ENCODE measurements around the gene DDX3X. TPM values are rescaled to one million over a fixed set of nuclear protein-coding genes. Genes with fewer than 3 reads are reported as not detected.
"Not testable (repeated sequence)": the region's sequence is repeated elsewhere in the genome, so short reads cannot be mapped to it uniquely, and the experiment has no call there.

Gene DDX3X
- total and polyA plus RNA-seq, 2 donors (not counting 1 experiment from before 2014, with no cell fraction given) = 130 to 289 TPM

DNA sequence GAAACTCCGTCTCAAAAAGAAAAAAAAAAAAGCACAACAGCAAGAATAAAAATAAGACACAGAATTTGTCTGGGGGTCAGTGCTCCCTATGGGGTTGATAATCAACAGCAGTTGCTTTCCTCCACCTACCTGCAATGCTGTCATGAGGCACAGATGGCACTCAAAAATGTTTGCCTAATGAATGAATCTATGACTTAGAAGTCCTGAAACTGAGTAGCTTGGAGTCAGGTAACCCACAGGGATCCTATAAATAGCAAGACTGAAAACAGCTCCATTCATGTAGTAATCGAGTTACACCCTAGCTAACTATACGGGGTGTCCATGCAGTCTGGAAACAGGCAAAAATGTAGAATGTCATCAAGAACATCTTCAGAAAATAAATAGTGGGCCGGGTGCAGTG lies 19.8 kb upstream of the DDX3X start:
- Histone ChIP-seq H3K4me3 (ENCODE audit: control extremely low read depth in 1 of 5, extremely low read depth in 1 of 5, insufficient read depth in 1 of 5, low read depth in 2 of 5, low read length in 4 of 5) (no peak overlapping the region), H3K27me3 (replicated peaks in 1 of 4; ENCODE audit: control extremely low read depth in 1 of 4, control insufficient read depth in 3 of 4, insufficient read depth in 4 of 4, low read length in 3 of 4) (no peaks in the 10 kb centered on the region), H3K36me3 (replicated peaks in 1 of 2; ENCODE audit: control extremely low read depth in 1 of 2, control insufficient read depth in 1 of 2, extremely low read depth in 1 of 2, insufficient read depth in 2 of 2, low read length in 1 of 2) (no peaks in the 10 kb centered on the region), H3K79me2 (ENCODE audit: control insufficient read depth, insufficient read depth, low read length) (no peaks in the 10 kb centered on the region), H4K20me1 (ENCODE audit: control insufficient read depth, insufficient read depth, low read length, poor library complexity, severe bottlenecking) (no peaks in the 10 kb centered on the region), H3K4me2 (replicated peaks; ENCODE audit: low read depth, low read length, poor library complexity, severe bottlenecking) (no peak overlapping the region), H3K9ac (ENCODE audit: low read length) (no peak overlapping the region), H3K27ac (ENCODE audit: low read length in 2 of 2) (no peak overlapping the region), H3K4me1 (ENCODE audit: control insufficient read depth in 2 of 2, insufficient read depth in 2 of 2, low read length in 2 of 2) (no peaks in the 10 kb centered on the region), H3K9me3 (ENCODE audit: control extremely low read depth in 1 of 3, control insufficient read depth in 2 of 3, insufficient read depth in 1 of 3, low read length in 2 of 3) (no peaks in the 10 kb centered on the region), H2AFZ (ENCODE audit: insufficient read depth, low read depth, low read length, poor library complexity, severe bottlenecking) (no peak overlapping the region)
- ChIA-PET POLR2A (no interaction called here), CTCF (no interaction called here)
- no peak for TF ChIP-seq EZH2 (IDR thresholded peaks at IDR 0.05; ENCODE audit: borderline replicate concordance, insufficient read depth, low read depth, low read length, poor library complexity, severe bottlenecking)
- TF ChIP-seq, protein P1, sequence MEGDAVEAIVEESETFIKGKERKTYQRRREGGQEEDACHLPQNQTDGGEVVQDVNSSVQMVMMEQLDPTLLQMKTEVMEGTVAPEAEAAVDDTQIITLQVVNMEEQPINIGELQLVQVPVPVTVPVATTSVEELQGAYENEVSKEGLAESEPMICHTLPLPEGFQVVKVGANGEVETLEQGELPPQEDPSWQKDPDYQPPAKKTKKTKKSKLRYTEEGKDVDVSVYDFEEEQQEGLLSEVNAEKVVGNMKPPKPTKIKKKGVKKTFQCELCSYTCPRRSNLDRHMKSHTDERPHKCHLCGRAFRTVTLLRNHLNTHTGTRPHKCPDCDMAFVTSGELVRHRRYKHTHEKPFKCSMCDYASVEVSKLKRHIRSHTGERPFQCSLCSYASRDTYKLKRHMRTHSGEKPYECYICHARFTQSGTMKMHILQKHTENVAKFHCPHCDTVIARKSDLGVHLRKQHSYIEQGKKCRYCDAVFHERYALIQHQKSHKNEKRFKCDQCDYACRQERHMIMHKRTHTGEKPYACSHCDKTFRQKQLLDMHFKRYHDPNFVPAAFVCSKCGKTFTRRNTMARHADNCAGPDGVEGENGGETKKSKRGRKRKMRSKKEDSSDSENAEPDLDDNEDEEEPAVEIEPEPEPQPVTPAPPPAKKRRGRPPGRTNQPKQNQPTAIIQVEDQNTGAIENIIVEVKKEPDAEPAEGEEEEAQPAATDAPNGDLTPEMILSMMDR (IDR thresholded peaks at IDR 0.05) = no peak
- Mint-ChIP-seq H3K4me1 (no peaks in the 10 kb centered on the region), H3K27me3 (no peaks in the 10 kb centered on the region), H3K4me3 (no peak overlapping the region), H3K27ac (no peak overlapping the region), H3K9me3 (ENCODE audit: insufficient read depth) (no peaks in the 10 kb centered on the region)
- DNase-seq = no peak
- intact Hi-C loops (cut with micrococcal nuclease) = no loop called here
- ATAC-seq (ENCODE audit: low read depth) = no peak
- WGBS (ENCODE audit: insufficient coverage) = no CpG with 5 or more reads among the region's 4 CpGs

DNA sequence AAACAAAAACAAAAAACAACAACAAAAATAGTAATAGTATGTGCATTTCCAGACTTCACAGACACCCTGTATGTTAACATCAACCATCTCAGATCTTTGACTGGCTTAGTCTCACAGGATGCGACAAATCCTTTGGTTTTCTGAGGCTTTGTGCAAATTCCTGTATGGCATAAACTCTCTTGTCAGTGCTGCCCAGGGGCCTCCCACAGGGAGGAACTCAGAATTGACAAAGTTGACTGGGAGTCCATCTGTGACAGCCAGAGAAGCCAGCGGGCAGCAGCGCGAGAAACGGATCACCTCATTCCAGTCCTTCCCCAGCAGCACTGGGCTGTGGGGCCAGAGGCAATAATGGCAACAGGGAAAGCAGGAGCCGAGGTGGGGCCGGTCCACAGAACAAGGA lies 19.1 kb upstream of the DDX3X start:
- no peaks in the 10 kb centered on the region for H3K27me3 Mint-ChIP-seq
- DNase-seq (no peak), ATAC-seq (ENCODE audit: low read depth) (no peak)
- no peak overlapping the region for H3K9ac ChIP-seq (ENCODE audit: low read length)
- no peaks in the 10 kb centered on the region for H3K9me3 Mint-ChIP-seq (ENCODE audit: insufficient read depth)
- no peak overlapping the region for H3K27ac ChIP-seq (ENCODE audit: low read length in 2 of 2)
- H3K4me1 Mint-ChIP-seq = no peaks in the 10 kb centered on the region
- ChIA-PET CTCF (no interaction called here), POLR2A (no interaction called here)
- no peaks in the 10 kb centered on the region for H3K4me1 ChIP-seq (ENCODE audit: control insufficient read depth in 2 of 2, insufficient read depth in 2 of 2, low read length in 2 of 2)
- intact Hi-C loops (cut with micrococcal nuclease) = no loop called here
- H3K4me3 Mint-ChIP-seq = no peak overlapping the region
- no peak for TF ChIP-seq EZH2 (IDR thresholded peaks at IDR 0.05; ENCODE audit: borderline replicate concordance, insufficient read depth, low read depth, low read length, poor library complexity, severe bottlenecking)
- TF ChIP-seq, protein P1 (IDR thresholded peaks at IDR 0.05) = no peak
- H3K27me3 ChIP-seq (replicated peaks in 1 of 4; ENCODE audit: control extremely low read depth in 1 of 4, control insufficient read depth in 3 of 4, insufficient read depth in 4 of 4, low read length in 3 of 4) = no peaks in the 10 kb centered on the region
- no peaks in the 10 kb centered on the region for H3K79me2 ChIP-seq (ENCODE audit: control insufficient read depth, insufficient read depth, low read length)
- WGBS (ENCODE audit: insufficient coverage) = no CpG with 5 or more reads among the region's 7 CpGs
- H3K4me3 ChIP-seq (ENCODE audit: control extremely low read depth in 1 of 5, extremely low read depth in 1 of 5, insufficient read depth in 1 of 5, low read depth in 2 of 5, low read length in 4 of 5) = no peak overlapping the region
- H3K36me3 ChIP-seq (replicated peaks in 1 of 2; ENCODE audit: control extremely low read depth in 1 of 2, control insufficient read depth in 1 of 2, extremely low read depth in 1 of 2, insufficient read depth in 2 of 2, low read length in 1 of 2) = no peaks in the 10 kb centered on the region
- no peaks in the 10 kb centered on the region for H4K20me1 ChIP-seq (ENCODE audit: control insufficient read depth, insufficient read depth, low read length, poor library complexity, severe bottlenecking)
- H3K4me2 ChIP-seq (replicated peaks; ENCODE audit: low read depth, low read length, poor library complexity, severe bottlenecking) = no peak overlapping the region
- H2AFZ ChIP-seq (ENCODE audit: insufficient read depth, low read depth, low read length, poor library complexity, severe bottlenecking) = no peak overlapping the region
- H3K27ac Mint-ChIP-seq = no peak overlapping the region
- H3K9me3 ChIP-seq (ENCODE audit: control extremely low read depth in 1 of 3, control insufficient read depth in 2 of 3, insufficient read depth in 1 of 3, low read length in 2 of 3) = no peaks in the 10 kb centered on the region

DNA sequence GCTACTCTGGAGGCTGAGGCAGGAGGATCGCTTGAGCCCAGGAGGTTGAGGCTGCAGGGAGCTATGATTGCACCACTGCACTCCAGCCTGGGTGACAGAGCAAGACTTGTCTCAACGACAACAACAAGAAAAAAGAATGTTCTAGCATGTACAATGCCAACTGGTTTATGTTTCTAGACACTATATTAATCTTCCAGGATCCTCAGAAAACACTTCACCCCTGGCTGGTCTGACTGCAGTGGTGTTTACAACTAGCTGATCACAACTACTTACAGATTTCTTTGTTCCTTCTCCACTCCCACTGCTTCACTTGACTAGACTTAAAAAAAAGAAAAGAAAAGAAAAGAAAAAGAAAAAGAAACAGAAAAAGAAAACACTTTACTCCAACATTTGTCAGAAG lies 17.7 kb upstream of the DDX3X start:
- H3K9me3 Mint-ChIP-seq (ENCODE audit: insufficient read depth); DNase-seq; H3K27ac Mint-ChIP-seq; H3K27me3 ChIP-seq (replicated peaks in 1 of 4; ENCODE audit: control extremely low read depth in 1 of 4, control insufficient read depth in 3 of 4, insufficient read depth in 4 of 4, low read length in 3 of 4); H2AFZ ChIP-seq (ENCODE audit: insufficient read depth, low read depth, low read length, poor library complexity, severe bottlenecking); H3K79me2 ChIP-seq (ENCODE audit: control insufficient read depth, insufficient read depth, low read length); H3K9me3 ChIP-seq (ENCODE audit: control extremely low read depth in 1 of 3, control insufficient read depth in 2 of 3, insufficient read depth in 1 of 3, low read length in 2 of 3); H3K4me3 Mint-ChIP-seq; H3K36me3 ChIP-seq (replicated peaks in 1 of 2; ENCODE audit: control extremely low read depth in 1 of 2, control insufficient read depth in 1 of 2, extremely low read depth in 1 of 2, insufficient read depth in 2 of 2, low read length in 1 of 2); intact Hi-C loops (cut with micrococcal nuclease); H3K4me1 Mint-ChIP-seq; H3K27ac ChIP-seq (ENCODE audit: low read length in 2 of 2); H3K4me3 ChIP-seq (ENCODE audit: control extremely low read depth in 1 of 5, extremely low read depth in 1 of 5, insufficient read depth in 1 of 5, low read depth in 2 of 5, low read length in 4 of 5); POLR2A ChIA-PET; CTCF ChIA-PET; H3K4me2 ChIP-seq (replicated peaks; ENCODE audit: low read depth, low read length, poor library complexity, severe bottlenecking); H3K27me3 Mint-ChIP-seq; H3K9ac ChIP-seq (ENCODE audit: low read length); ATAC-seq (ENCODE audit: low read depth); H4K20me1 ChIP-seq (ENCODE audit: control insufficient read depth, insufficient read depth, low read length, poor library complexity, severe bottlenecking); H3K4me1 ChIP-seq (ENCODE audit: control insufficient read depth in 2 of 2, insufficient read depth in 2 of 2, low read length in 2 of 2): not testable (repeated sequence)
- 100% methylated on average over 2 of the region's 2 CpGs for WGBS (ENCODE audit: insufficient coverage)
